GM19328 (cell line): ENCODE data around the gene WARS2.
"Not testable (repeated sequence)": the region's sequence is repeated elsewhere in the genome, so short reads cannot be mapped to it uniquely, and the experiment has no call there.

Source experiments
- ATAC-seq: cut with Tn5 transposase; IDR thresholded peaks from one replicate; pipeline ENCODE4 v1.9.1; 2021; ENCODE audit warnings: mild to moderate bottlenecking, moderate library complexity; ENCODE audit not compliant: unreplicated experiment

Gene WARS2

DNA sequence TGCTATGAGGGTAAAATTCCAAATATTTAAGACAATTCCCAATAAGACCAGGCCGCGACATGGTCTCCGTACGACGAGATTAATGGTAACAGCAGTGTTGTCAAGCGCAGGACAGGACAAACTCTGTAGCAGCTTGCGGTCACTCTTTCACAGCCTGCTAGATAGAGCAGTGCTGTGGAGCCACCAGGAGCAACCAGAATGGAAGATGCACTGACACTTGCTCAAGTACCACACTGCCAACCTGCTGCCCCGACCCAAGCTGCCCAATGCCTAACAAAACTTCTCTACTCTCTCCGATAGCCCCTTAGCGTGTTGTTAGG is 636 bp downstream of the WARS2 start:
- ATAC-seq: peak; percentile 25

DNA sequence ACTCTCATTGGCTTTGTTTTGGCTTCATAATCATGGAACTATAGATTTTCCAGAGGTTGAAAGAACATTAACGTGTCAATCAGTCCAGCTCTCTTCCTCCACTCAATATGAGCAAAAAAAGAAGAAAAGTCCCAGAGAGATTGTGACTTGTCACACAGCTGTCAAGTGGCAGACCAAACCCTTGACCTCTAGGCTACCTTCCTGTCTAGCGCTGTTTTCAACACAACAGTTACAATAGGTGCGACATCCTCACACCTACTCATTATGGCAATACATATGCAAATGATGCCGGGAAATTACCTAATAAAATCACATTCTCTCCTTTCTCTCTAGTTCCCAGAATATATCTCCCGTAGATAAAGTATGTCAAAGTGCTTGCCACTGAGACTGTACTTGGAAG is 1.1 kb downstream of the WARS2 start:
- no peak for ATAC-seq

DNA sequence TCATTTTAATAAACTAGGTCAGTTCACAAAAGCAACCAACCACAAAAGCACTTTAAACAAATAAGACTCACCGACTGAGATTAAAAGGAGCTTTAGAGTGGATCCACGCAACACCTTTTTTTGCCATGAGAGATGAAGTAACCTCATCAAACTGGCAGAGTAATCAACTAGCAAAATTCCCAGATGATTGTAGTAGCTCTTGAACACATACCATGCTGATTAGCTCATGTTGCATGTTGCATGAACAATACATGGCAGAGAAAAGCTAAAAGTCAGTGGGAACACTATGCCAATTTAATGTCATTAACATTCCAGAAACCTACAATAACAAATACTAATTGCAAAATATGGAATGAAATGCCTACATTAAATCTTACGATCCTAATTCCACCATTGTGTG is 4.1 kb downstream of the WARS2 start:
- ATAC-seq: no peak

DNA sequence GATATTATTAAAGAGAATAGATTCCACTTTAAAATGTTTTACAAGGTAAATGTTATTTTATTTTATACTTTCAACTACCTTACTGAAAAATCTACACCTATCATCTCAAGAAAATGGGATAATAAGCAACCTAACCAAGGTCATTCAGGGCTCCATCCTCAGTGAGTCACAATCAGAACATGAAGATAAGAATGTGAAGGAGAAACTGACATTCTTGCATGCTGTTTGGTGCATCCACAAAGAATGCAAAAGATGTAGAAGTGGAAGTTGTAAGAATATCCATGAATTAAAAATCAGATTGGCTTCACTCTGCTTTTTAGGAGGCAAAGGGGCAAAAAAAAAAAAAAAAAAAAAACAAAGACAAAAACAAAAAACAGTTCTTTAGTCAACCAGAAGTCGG is 6.5 kb downstream of the WARS2 start:
- ATAC-seq: no peak

DNA sequence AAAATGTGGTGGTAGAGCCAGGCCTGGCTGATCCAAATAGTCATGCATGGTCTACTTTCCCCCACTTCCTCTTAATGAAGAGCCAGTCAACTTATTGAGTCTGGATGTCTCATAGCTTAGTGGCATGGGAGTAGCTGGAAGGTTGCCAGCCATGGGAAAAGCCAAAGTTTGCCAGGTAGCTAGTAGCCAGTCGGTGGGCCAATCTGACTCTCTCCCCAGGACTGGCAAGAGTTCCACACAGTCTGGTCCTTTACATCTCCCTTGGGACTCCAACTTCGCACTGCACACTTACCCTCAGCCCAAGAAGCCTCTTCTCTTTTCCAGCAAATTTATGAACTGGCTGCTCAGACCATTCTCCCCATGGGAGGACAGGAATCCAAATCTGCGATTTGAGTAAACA is 8.3 kb downstream of the WARS2 start:
- ATAC-seq: no peak

DNA sequence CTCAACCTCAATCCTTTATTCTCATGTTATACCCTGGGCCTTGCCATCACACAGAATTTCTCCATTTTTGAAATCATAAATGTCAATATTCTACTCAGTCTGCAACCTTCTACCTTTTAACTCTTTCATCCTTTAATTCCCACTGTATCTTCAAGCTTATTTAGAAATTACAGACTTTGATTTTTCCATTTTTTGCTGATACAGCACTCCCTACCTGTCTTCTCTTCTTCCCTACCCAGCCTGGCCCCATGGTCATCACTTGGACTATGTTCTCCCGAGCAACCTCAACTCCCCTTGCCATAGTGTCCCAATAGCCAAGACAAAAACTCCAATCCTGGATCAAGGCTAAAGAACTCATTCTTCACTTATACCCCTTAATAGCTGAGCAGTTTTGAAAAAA is 14.6 kb downstream of the WARS2 start:
- no peak for ATAC-seq

DNA sequence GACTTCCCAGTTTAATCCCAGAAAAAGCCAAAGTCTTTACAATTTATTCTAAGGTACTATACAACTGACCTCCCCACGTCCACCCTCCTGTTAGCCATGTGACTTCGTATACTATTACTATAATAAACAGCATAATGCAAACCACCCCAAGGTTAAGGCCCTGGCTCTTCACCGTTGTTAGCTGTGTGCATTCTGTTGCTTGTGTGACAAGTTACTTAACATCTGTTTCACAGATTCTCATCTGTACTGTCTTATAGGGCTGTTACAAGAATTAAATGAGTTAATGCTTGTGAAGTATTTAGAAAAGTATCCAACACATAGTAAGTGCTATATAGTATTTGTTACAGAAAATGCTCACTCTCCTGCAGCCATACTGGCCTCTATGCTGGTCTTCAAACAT is 15.7 kb downstream of the WARS2 start:
- ATAC-seq: no peak

DNA sequence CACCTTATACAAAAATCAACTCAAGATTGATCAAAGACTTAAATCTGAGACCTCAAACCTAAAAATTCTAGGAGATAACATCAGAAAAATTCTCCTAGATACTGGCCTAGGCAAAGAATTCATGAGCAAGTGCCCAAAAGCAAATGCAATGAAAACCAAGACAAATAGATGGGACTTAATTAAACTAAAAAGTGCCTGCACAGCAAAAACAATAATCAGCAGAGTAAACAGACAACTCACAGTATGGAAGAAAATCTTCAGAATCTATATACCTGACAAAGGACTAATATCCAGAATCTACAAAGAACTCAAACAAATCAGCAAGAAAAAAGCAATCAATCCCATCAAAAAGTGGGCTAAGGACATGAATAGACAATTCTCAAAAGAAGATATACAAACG is 18.6 kb downstream of the WARS2 start:
- not testable (repeated sequence) for ATAC-seq

DNA sequence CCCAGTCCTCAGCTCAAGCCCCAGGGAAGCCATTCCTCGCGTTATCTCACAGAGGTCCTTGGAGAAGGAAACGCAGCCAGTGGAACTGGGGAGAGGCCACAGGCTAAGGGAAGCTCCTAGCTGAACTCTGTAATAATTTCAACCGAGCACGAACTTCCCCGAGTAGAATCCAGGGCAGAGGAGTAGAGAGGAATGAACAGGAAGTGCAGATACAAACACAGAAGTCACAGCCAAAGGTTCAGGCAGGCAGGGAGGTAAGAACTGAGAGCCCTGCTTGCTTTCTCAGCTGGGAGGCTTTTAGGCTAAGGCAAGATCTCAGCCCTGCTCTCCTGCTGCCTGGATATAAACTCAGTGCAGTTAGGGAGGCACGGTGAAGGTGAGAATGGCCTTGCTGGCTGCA is 23.7 kb downstream of the WARS2 start:
- ATAC-seq: no peak

DNA sequence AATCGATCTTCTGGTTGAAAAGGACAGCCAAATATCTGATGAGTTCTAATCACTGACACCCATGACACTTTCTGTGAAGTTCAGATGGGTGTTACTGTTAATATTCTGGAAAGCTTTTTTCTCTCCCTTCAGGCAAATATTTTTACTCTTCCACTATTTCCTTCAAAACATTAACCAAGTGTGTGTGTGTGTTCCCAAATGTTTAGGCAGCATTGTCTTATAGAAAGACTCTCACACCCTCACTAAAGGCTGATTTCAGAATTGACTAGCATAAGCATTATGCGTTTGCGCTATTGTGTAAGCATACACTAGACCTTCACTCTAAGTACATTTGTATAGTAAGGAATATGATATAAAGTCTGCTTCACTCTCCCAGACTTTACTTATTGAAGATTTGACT is 24.7 kb downstream of the WARS2 start:
- ATAC-seq: no peak

DNA sequence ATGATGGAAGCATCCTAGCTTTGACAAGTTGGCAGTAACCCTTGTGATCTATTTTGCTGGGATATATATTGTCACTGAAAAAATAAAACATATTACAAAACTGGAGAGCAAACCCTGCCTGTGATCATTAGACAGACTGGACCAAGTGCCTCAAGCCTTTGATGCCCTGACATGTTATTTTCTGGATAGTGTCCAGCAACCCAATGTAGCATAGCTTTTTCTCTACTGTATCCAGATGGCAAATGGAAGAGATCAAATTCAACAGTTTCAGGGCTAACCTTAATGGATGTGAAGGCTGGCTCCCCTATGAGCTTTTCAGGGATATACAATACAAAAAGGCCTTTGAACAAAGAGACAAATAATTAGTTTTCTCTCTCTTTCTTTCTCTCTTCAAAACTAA is 25.1 kb downstream of the WARS2 start:
- no peak for ATAC-seq

DNA sequence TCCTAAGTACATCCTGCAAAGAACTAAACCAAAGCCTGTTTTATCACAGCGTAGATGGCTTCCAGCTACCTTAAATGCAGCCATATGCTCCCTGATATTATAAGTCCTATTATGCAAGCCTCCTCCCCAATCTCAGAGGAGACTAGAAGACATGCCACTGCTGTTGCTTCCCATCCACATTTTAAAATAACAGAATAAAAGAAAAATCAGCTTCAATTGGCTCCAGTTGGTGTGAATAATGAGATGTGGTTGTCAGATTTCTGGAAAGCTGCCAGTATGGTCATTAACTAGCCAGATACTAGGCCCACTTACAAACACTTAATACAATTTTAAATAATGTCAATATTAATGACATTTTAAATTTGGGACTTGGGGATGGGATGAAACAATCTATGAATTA is 25.7 kb downstream of the WARS2 start:
- ATAC-seq: no peak

DNA sequence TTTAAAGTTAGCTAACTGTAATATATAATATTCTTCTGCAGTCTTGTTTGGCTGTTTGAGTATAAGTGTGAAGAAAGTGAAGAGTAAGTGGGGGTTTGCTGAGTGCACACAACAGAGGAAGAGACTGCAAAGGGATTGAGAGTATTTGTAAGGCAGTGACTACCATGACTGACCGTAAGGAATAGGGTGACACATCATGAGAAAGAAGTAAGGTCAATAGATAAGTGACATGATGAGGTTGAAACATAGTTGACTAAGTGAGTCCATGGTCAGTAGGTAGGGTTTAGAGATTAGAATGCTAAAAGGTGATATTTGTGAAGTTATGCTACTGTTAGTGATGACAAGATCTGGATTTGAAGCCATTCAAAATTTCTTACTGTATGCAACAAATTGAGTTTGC is 27.7 kb downstream of the WARS2 start:
- no peak for ATAC-seq

DNA sequence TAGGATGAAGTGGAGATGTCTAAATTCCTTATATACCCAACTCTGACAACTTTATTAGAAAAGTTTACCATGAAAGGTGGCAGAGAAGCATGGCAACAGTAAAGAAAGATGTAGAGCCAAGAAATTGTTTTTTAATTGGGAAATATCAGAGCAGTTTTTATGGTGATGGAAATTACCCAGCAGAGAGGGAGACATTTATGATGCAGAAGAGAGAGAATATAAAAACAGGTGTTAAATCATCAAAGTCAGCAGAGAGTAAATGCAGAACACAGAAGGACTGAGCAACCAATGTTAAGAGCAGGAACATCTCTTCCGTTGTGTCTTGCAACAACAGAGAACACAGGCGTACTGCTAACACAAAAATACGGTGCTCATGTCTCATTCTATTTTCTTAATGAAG is 28.2 kb downstream of the WARS2 start:
- ATAC-seq: no peak

DNA sequence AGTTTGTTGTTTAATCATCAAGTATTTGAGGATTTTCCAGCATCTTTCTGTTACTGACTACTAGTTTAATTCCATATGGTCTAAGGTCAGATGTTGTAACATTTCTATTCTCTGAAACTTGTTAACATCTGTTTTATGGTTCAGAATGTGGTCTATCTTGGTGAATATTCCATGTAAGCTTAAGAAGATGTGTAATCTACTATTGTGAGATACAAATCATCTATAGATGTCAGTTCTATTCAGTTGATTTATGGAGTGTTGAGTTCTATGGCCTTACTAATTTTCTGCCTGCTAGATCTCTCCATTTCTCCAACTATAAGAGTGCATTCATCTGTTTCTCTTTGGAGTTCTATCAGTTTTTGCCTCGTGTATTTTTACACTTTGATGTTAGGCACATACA is 31.5 kb downstream of the WARS2 start:
- no peak for ATAC-seq

DNA sequence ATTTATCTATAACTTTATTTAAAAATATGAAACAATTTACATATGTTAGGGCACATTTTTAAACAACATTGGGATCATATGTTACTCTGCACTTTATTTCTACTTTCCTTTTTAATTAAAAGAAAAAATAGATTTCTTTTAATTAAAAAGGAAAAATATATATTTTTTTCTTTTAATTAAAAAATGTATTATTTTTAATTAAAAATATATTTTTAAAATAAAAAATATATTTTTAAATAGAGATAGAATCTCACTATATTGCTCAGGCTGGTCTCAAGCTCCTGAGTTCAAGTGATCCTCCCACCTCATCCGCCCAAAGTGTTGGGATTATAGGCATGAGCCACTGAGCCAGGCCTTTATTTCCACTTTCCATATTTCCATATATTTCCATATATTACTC is 36.7 kb downstream of the WARS2 start:
- ATAC-seq: no peak

DNA sequence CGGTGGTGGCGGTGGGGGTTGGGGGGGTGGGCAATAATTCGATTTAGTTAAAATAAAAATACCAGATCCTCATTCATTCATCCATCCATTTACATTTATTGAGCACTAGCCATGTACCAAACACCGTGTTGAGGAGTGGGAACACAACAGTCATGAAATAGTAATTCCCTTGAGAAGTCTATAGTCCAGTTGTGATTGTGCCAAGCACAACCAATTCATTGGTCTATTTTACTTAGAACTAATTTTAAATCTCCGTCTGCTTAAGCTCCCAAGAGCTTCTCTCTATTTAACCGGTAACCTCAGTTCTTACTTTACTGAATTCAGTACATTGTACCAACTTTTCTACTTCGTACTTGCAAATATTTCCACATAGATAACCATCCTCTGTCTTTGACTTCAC is 38.4 kb downstream of the WARS2 start:
- ATAC-seq: no peak

DNA sequence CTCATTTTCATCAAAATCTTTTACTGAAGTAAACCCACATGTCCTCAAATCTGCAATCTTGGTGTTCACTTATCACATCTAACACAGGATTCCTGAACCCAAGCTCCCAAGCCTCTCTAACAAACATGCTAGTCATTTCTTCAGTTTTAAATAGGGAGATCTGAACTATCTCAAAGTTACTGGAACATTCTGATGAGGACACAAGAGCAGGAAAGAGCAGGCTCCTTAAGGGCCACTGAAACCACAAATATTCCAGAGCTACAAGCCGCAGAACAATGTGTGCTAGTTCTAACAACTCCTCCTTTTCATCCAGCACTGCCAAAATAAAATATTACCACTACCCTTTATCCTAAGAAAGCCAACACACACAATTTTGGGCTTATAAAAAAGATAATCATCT is 38.9 kb downstream of the WARS2 start:
- ATAC-seq: no peak

DNA sequence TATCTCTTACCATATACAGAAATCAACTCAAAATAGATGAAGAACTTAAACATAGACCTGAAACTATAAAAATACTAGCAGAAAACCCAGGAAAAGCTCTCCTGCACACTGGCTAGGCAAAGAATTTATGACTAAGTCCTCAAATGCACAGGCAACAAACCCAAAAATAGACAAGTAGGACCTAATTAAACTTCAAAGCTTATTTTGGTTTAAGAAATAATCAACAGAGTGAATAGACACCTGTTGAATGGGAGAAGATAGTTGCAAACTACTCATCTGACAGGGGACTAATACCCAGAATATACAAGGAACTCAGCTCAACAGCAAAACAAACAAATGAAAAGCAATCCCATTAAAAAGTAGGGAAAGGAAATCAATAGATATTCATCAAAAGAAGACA is 40.7 kb downstream of the WARS2 start:
- no peak for ATAC-seq

DNA sequence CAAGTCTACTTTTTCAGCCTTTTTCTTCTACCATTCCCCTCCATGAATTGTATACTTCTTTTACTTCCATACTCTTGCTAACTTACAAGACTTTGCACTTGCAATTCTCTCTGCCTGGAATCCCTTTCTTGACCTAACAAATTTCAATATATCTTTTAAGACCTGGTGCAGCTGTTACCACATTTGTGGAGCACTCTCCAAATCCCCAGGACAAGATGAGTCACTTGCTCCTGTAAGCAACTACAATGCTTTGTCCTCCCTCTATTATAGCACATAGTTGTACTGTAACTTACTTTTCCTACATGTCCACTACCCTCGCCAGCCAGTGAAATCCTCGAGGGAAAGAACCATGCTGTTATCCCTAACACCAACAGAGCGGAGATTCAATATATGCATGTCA is 43.1 kb downstream of the WARS2 start:
- no peak for ATAC-seq

DNA sequence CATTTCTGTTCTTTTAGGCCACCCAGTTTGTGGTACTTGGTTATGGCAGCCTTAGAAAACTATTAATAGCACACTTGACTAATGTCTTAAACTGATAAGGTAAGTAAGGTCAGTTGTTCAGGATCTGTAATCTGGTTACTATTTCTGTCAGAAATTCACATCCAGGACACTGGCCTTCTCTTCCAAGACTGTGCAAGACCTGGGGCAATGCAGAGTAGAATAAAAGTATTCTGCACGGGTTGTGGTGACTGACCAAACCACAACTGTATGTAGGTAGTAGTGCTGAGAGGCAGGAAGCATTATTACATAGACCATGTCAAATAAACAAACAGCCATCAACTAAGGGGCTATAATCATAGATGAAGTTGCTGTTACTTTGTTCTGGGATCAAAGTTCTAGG is 46.7 kb downstream of the WARS2 start:
- no peak for ATAC-seq

DNA sequence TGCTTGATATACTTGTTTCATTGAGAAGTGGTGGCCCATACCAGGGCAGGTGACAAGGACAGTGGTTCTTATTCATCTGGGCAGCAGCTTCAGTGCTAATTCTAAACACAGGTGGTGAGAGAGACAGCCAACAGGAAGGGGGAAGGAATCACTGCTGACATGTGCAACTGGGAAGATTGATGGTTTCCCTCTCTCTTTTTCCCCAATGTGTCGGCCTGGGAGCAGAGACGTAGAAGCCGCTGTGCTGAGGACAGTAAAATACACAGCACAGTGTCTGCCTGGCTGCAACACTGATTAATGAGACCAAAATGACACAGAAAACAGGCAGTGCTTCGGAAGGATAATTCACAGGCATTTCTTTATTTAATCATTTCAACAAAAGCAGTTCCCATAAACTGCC is 48.8 kb downstream of the WARS2 start:
- no peak for ATAC-seq

DNA sequence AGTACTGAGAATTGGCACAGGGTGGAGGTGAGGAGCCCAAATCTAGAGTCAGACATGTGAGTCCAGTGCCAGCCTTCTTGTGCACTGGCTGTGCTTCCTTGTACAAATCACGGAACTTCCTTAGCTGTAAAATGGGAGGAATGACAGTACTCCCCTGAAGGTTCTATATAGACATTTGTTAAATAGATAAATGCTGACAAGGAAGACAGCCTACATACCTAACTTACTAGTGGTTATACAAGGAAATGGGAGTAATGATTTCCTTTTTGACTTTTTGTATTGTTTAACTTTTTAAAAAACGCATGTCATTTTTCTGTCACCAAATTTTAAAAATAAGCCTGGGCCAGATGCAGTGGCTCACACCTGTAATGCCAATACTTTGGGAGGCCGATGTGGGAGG is 50.2 kb downstream of the WARS2 start:
- ATAC-seq: no peak

DNA sequence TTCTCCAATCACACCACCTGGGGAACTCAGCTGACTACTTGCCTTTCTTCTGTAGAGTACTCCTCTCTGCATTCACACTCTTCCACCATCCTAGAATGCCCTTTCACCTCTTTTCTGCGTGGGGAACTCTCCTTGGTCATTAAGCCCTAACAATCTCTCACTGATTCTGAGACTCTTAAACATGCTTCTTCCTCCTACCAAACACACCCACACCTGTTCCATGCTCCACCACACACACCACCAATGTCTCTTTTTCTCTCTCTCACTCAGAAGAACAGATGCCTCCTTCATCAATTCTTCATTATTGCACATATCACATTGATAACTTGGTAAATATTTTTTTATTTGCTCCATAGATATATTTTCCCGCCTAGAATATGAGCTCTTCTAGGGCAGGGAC is 53.6 kb downstream of the WARS2 start:
- no peak for ATAC-seq
